BJ (cell line): Measurements from ENCODE around the gene FARP2. TPM values are rescaled to one million over a fixed set of nuclear protein-coding genes. Genes with fewer than 3 reads are reported as not detected.

ENCODE experiments used
- CTCF ChIA-PET: fragments of 350-600 bp; formaldehyde crosslinking; extraction: SDS; loops from one replicate; lab custom pipeline; 2021; ENCODE audit warnings: antibody characterized with exemption, inconsistent platforms; lab: Yijun Ruan, JAX
- POLR2A ChIA-PET: fragments of 300-600 bp; sonication (Branson Sonifier 250); formaldehyde crosslinking; extraction: SDS; loops from one replicate; lab custom pipeline; 2021; ENCODE audit warnings: antibody characterized with exemption; lab: Charles Lee
- DNase-seq: peaks from one replicate; pipeline ENCODE4 v3.0.0-alpha.2; 2011; ENCODE audit warnings: low read depth
- H3K27me3 ChIP-seq: 2 replicates; pipeline ENCODE4 v1.6.0; 2011; ENCODE audit warnings: low read length; ENCODE audit not compliant: control insufficient read depth, insufficient read depth
- H3K36me3 ChIP-seq: 2 replicates; pipeline ENCODE4 v1.5.1; 2011; ENCODE audit warnings: low read length; ENCODE audit not compliant: control insufficient read depth, insufficient read depth
- H3K4me3 ChIP-seq: 2 replicates; pipeline ENCODE4 v1.5.1; 2011; ENCODE audit warnings: low read depth, mild to moderate bottlenecking, control low read depth, low read length
- polyA plus RNA-seq: library from polyadenylated mRNA; depleted of rRNA; stranded (reverse); fragments of >200 nt; gene quantifications from 2 replicates; pipeline ENCODE4 v1.2.3, GENCODE V29; 2011
- TF ChIP-seq, protein P1 (sequence below): IDR thresholded peaks from 2 replicates; pipeline ENCODE4 v1.5.1; 2011; ENCODE audit warnings: low read depth, mild to moderate bottlenecking, control low read depth, inconsistent platforms, low read length, moderate library complexity; ENCODE audit not compliant: insufficient read depth

The FARP2 gene
- polyA plus RNA-seq, 1 experiment: 28.7 TPM

DNA sequence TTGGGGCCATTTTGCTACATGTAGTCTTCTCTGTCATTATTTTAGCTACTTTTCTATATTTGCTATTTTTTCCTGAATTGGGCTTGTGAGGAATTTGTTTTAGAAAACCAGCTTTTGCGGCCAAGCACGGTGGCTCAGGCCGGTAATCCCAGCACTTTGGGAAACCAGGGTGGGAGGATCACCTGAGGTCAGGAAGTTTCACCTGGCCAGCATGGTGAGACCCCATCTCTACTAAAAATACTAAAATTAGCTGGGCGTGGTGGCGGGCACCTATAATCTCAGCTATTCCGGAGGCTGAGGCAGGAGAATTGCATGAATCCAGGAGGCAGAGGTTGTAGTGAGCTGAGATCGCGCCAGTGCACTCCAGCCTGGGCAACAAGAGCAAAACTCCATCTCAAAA, 35.7 kb upstream of the FARP2 start:
- CTCF ChIA-PET: interaction anchor here (0.7 to 1.5 kb wide), 2 partner anchors 11 to 13 kb away, joined by 3 read pairs; no protein-coding TSS in a partner anchor
- Histone ChIP-seq H3K27me3 (no peaks in the 10 kb centered on the region), H3K4me3 (no peak overlapping the region), H3K36me3 (no peaks in the 10 kb centered on the region; the same call in 1 of the 2 replicates)
- POLR2A ChIA-PET: interaction anchor here (0.6 kb wide), 1 partner anchor 64 kb away, joined by 3 read pairs; no protein-coding TSS in a partner anchor
- no peak for DNase-seq
- TF ChIP-seq, protein P1, sequence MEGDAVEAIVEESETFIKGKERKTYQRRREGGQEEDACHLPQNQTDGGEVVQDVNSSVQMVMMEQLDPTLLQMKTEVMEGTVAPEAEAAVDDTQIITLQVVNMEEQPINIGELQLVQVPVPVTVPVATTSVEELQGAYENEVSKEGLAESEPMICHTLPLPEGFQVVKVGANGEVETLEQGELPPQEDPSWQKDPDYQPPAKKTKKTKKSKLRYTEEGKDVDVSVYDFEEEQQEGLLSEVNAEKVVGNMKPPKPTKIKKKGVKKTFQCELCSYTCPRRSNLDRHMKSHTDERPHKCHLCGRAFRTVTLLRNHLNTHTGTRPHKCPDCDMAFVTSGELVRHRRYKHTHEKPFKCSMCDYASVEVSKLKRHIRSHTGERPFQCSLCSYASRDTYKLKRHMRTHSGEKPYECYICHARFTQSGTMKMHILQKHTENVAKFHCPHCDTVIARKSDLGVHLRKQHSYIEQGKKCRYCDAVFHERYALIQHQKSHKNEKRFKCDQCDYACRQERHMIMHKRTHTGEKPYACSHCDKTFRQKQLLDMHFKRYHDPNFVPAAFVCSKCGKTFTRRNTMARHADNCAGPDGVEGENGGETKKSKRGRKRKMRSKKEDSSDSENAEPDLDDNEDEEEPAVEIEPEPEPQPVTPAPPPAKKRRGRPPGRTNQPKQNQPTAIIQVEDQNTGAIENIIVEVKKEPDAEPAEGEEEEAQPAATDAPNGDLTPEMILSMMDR: no peak

DNA sequence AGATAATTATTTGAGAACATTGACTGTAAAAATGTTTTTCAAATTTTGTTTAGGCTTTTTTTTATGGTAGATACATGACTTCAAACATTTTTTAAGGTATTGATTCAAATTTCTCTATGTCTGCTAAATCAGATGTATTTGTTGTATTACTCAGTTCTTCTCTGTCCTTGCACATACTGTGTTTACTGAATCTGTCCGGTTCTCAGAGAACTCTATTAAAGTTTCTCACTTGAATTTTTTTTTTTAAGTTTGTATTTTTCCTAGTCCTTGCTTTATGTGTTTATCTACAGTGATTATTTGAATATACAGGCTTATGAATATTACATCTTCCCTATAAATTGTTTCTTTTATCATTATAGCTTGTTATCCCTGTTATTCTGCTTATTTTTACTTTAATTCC, 35.1 kb upstream of the FARP2 start:
- H3K36me3 ChIP-seq: no peaks in the 10 kb centered on the region; the same call in 1 of the 2 replicates
- H3K4me3 ChIP-seq: no peak overlapping the region
- TF ChIP-seq, protein P1: no peak
- ChIA-PET POLR2A (no interaction called here), CTCF (interaction anchor here (1.5 kb wide), 1 partner anchor 12 kb away, joined by 3 read pairs; no protein-coding TSS in a partner anchor)
- H3K27me3 ChIP-seq: no peaks in the 10 kb centered on the region
- no peak for DNase-seq

DNA sequence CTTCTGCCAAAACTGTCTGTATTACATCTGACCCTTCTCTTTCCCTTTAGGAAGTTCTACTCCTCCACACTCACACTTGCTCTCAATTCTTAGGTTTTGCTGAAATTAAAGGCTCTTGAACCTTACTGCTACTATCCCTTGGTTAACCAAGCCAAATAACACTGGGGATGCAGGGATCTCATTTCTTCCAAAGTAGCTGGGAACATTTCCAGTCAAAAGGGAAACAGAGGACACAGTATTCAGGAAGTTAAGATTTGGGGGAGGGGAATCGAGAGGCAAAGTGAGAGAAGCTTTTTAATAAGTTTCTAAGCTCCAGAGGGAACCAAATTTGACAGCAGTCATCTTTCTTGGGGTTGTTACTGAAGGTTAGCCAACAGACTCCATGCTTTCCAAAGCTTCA, 34.2 kb upstream of the FARP2 start:
- Histone ChIP-seq H3K36me3 (peaks cover 4% of the 10 kb centered on the region), H3K27me3 (no peaks in the 10 kb centered on the region), H3K4me3 (no peak overlapping the region)
- CTCF ChIA-PET: no interaction called here
- DNase-seq: no peak
- TF ChIP-seq, protein P1: no peak
- POLR2A ChIA-PET: no interaction called here

DNA sequence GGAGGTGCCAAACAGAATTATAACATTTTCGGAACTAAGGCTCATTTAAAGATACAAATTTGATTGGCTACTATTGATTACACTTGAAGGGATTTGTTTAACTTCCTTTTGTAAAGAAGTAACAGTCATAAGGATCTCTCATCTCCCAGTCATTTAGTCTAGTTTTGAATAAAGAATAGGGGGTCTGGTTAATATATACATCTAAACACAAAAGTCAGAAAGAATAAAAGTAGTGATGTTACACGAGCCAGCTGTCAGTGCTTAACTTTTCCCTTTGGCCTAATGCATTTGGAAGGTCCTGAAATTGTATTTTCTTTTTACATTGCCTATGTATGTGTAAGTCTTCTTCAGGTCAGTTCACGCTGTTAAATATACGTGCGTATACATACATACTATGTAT, 32.3 kb upstream of the FARP2 start:
- ChIA-PET CTCF (no interaction called here), POLR2A (no interaction called here)
- TF ChIP-seq, protein P1: no peak
- no peak overlapping the region for H3K4me3 ChIP-seq
- peaks cover 6% of the 10 kb centered on the region for H3K36me3 ChIP-seq
- no peaks in the 10 kb centered on the region for H3K27me3 ChIP-seq
- no peak for DNase-seq

DNA sequence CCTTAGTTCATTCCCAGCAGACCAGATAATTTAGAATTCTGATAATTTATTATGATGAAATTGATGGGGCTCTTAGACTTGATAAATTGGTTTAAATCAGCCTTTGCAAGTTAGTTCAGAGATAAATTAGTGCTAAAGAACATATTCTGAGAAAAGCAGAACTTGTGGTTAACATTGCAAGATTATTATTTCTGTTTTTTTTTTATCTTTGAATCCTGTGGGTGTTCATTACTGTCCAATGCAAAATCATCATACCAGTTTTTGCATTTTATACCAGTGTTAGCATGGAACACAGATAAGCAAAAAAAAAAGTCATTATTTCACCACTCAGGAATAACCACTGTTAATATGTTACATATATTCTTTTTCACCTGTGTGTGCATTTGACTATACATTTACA, 31.3 kb upstream of the FARP2 start:
- H3K4me3 ChIP-seq: no peak overlapping the region
- TF ChIP-seq, protein P1: no peak
- H3K36me3 ChIP-seq: peaks cover 6% of the 10 kb centered on the region

More for the DNA sequence above, 31.3 kb upstream of the FARP2 start:
- POLR2A ChIA-PET: no interaction called here
- CTCF ChIA-PET: no interaction called here
- no peak for DNase-seq
- no peaks in the 10 kb centered on the region for H3K27me3 ChIP-seq
